GM18498 (cell line): ENCODE results near the gene PPM1K.

Experiments used
- ATAC-seq: cut with Tn5 transposase; IDR thresholded peaks from one replicate; pipeline ENCODE4 v1.9.1; 2021; ENCODE audit warnings: mild to moderate bottlenecking, moderate library complexity; ENCODE audit not compliant: unreplicated experiment

Gene PPM1K

DNA sequence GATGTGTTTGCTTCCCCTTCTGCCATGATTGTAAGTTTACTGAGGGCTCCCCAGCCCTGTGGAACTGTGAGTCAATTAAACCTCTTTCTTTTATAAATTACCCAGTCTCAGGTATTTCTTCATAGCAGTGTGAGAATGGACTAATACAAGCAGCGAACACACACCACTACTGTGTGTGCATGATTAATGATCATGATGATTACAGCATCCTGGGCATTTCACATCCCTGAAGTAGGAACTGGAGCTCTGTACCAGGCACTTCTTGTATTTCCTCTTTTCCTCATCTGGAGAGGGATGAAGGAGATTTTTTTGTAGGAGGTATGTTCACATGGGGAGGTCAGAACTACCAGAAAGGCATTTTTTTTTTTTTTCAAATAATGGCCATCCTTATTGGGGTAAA, 60.8 kb downstream of the PPM1K start:
- no peak for ATAC-seq

- ATAC-seq = peak; percentile 79
Observed at GRCh38 chr4:88219099-88219498, 65.3 kb downstream of the PPM1K start.

DNA sequence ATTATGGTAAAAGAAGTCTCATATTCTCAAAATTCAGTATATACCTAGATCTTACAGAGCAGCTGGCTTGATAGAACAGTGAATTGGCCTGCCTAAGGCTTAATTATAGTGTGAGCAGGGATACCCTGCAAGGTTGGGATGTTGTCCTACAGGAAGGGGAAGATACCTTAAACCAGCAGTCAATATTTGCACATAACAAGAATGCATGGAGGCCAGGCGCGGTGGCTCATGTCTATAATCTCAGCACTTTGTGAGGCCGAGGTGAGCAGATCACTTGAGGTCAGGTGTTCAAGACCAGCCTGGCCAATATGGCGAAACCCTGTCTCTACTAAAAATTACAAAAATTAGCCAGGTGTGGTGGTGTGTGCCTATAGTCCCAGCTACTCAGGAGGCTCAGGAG, 67.2 kb downstream of the PPM1K start:
- ATAC-seq = no peak

DNA sequence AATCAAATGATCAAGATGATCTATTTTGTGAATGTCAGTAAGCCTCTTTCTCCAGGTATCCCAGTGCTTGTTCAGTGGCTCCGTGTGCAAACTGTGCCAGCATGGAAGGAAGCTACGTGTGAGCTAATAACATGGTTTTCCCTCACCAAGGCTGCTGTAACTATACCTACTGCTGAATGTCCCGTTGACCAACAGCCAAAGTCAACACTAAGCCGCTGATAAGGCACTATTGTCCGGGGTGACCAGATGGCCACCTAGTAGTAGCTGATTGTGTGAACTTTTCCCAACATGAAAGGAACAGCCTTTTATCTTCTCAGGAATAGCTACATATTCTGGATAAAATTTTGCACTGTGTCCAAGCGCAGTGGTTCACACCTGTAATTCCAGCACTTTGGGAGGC, 68.0 kb downstream of the PPM1K start:
- no peak for ATAC-seq

DNA sequence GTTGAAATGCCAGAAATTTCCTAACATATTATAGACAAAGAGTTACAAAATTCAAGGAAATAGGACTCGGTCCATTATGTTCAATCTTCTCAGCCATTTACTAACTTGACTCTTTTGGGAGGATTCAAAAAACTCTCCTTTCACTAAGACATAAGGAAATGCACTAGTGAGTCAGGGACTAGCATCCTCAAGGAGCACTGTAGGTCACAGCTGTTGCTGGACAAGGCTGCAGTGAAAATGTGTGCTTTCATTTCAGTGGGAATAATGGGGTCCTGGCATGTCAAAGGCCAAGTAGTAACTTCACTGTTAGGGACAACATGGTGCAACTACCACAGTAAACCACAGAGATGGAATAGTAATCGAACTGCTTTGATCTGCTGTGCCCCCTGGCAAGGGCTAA, 69.0 kb downstream of the PPM1K start:
- no peak for ATAC-seq

GRCh38 chr4:88212253-88212561, 72.2 kb downstream of the PPM1K start:
- no peak for ATAC-seq

GRCh38 chr4:88211473-88212252, 72.7 kb downstream of the PPM1K start:
- ATAC-seq = peak; percentile 70

DNA sequence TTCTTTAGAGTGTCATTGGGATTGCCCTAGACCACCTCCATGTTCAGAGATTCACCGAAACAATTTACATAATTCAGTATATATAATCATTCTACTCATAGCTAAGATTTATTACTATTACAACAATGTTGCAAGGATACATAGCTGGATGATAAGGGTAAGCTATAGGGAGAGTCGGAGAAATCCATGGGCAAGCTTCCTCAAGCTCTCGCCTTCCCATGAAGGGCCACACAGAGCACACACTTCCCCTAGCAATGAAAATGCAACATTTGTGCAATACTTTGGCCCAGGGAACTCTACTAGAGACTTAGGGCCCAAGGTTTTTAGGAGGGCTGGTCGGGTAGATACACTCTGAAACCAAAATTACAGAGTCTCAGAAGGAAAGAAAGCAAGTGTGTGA, 76.2 kb downstream of the PPM1K start:
- ATAC-seq = no peak
